Measurements from ENCODE around the gene FSTL3. TPM values are rescaled to one million over a fixed set of nuclear protein-coding genes. Genes with fewer than 3 reads are reported as not detected.

The FSTL3 gene
- polyA plus RNA-seq, 1 of the 3 experiments (the other 2 are of a cell fraction), result 64.4 TPM

GRCh38 chr19:720345-721160, 44.4 kb downstream of the FSTL3 start:
- H3K4me3 ChIP-seq (ENCODE audit: low read depth in 2 of 2, low read length in 1 of 2), result peak overlapping the region in 1 of 2 experiments; percentile 27; a peak in 1 of 4 replicates
- H2AFZ ChIP-seq (ENCODE audit: low read depth), result no peak overlapping the region
- no peaks in the 10 kb centered on the region; a peak in 1 of 4 replicates for H3K4me1 ChIP-seq (ENCODE audit: control insufficient read depth in 1 of 2, insufficient read depth in 2 of 2, low read depth in 1 of 2, low read length in 1 of 2)
- H3K9ac ChIP-seq, result no peak overlapping the region
- no peaks in the 10 kb centered on the region for H3K36me3 ChIP-seq (replicated peaks in 1 of 2; ENCODE audit: control insufficient read depth in 1 of 2, insufficient read depth in 2 of 2, low read length in 1 of 2)
- no peaks in the 10 kb centered on the region for H3K27me3 ChIP-seq (ENCODE audit: insufficient read depth)
- no peaks in the 10 kb centered on the region for H4K20me1 ChIP-seq (ENCODE audit: insufficient read depth)
- WGBS (ENCODE audit: low lambda C conversion rate), result 33% methylated on average over 17 of the region's 58 CpGs
- TF ChIP-seq TEAD4 (IDR thresholded peaks at IDR 0.05; ENCODE audit: borderline replicate concordance, insufficient read depth) (no peak), POLR2AphosphoS5 (IDR thresholded peaks at IDR 0.05; ENCODE audit: low read depth, low read length) (no peak), ELF1 (IDR thresholded peaks at IDR 0.05) (no peak), SIN3A (IDR thresholded peaks at IDR 0.05; ENCODE audit: borderline replicate concordance, low read depth, low read length) (no peak), CHD2 (IDR thresholded peaks at IDR 0.05; ENCODE audit: low read length, partially characterized antibody) (no peak), MAX (IDR thresholded peaks at IDR 0.05; ENCODE audit: low read depth) (no peak), NRF1 (IDR thresholded peaks at IDR 0.05; ENCODE audit: low read depth, low read length) (no peak), RFX5 (IDR thresholded peaks at IDR 0.05; ENCODE audit: low read length) (no peak), IRF3 (IDR thresholded peaks at IDR 0.05; ENCODE audit: low read depth, low read length) (no peak), YY1 (IDR thresholded peaks at IDR 0.05; ENCODE audit: low read depth) (no peak), ZBTB33 (IDR thresholded peaks at IDR 0.05; ENCODE audit: borderline replicate concordance, low read depth) (no peak), TCF12 (IDR thresholded peaks at IDR 0.05) (no peak), EZH2phosphoT487 (IDR thresholded peaks at IDR 0.05; ENCODE audit: borderline replicate concordance, low read depth) (no peak), RAD21 (IDR thresholded peaks at IDR 0.05; ENCODE audit: low read length) (no peak), TAF1 (IDR thresholded peaks at IDR 0.05; ENCODE audit: borderline replicate concordance, low read depth, low read length) (no peak), FOSL2 (IDR thresholded peaks at IDR 0.05; ENCODE audit: borderline replicate concordance, low read depth) (no peak), RXRA (IDR thresholded peaks at IDR 0.05; ENCODE audit: borderline replicate concordance, low read depth) (no peak), USF2 (IDR thresholded peaks at IDR 0.05; ENCODE audit: borderline replicate concordance, low read depth, low read length) (no peak), FOXJ3 (CRISPR knock-in tag; IDR thresholded peaks at IDR 0.05) (no peak), NFIC (IDR thresholded peaks at IDR 0.05; ENCODE audit: borderline replicate concordance) (no peak)
- DNase-seq, result peak; percentile 90
- ChIA-PET POLR2A (no interaction called here), CTCF (interaction anchor here (0.9 to 5.8 kb wide), 3 partner anchors 10 to 17 kb away, joined by 3 to 35 read pairs (median 6); no protein-coding TSS in a partner anchor)
- H3K79me2 ChIP-seq (ENCODE audit: insufficient read depth), result no peaks in the 10 kb centered on the region
- peak overlapping the region in 1 of 2 experiments; percentile 72; a peak in 2 of 4 replicates for H3K27ac ChIP-seq (ENCODE audit: low read depth in 2 of 2, low read length in 1 of 2)
- H3K9me2 ChIP-seq, result no peaks in the 10 kb centered on the region
- no peaks in the 10 kb centered on the region for H3K9me3 ChIP-seq
- H3F3A ChIP-seq (replicated peaks; ENCODE audit: insufficient read depth), result no peaks in the 10 kb centered on the region
- H3K4me2 ChIP-seq, result no peak overlapping the region
